GM23338 (cell line): Measurements from ENCODE around the gene NEXMIF.

Source experiments
- CREB1 ChIP-seq: fragments of 250-450 bp; sonication (Bioruptor Pico); IDR thresholded peaks from 2 replicates; pipeline ENCODE4 v1.5.0; 2020; ENCODE audit warnings: low read depth, mild to moderate bottlenecking, moderate library complexity
- CTCF ChIP-seq, 2 experiments: fragments of 200-600 bp in 1 of 2; sonication (generic) in 1 of 2; conservative IDR thresholded peaks; 2 replicates each; pipeline versions ENCODE4 v1.5.1 to v1.6.1; 2016 to 2017; ENCODE audit warnings: antibody characterized with exemption in 2 of 2, low read depth in 2 of 2, mild to moderate bottlenecking in 2 of 2, moderate library complexity in 1 of 2
- EZH2 ChIP-seq: fragments of 200-600 bp; sonication (generic); IDR thresholded peaks from one replicate; pipeline ENCODE4 v1.8.0; 2017; ENCODE audit warnings: antibody characterized with exemption, mild to moderate bottlenecking, low read depth; ENCODE audit not compliant: unreplicated experiment
- EZH2phosphoT487 ChIP-seq: fragments of 200-600 bp; sonication (generic); IDR thresholded peaks from one replicate; pipeline ENCODE4 v1.8.1; 2018; ENCODE audit warnings: antibody characterized with exemption; ENCODE audit not compliant: unreplicated experiment
- JUNB ChIP-seq: IDR thresholded peaks from one replicate; pipeline ENCODE4 v1.6.1; 2016; ENCODE audit warnings: antibody characterized with exemption; ENCODE audit not compliant: unreplicated experiment
- NANOG ChIP-seq: IDR thresholded peaks from 2 replicates; pipeline ENCODE4 v1.6.1; 2016; ENCODE audit warnings: antibody characterized with exemption, borderline replicate concordance
- POLR2AphosphoS5 ChIP-seq: IDR thresholded peaks from 2 replicates; pipeline ENCODE4 v1.6.1; 2016; ENCODE audit warnings: antibody characterized with exemption, low read depth
- REST ChIP-seq: IDR thresholded peaks from one replicate; pipeline ENCODE4 v1.6.1; 2018; ENCODE audit warnings: antibody characterized with exemption; ENCODE audit not compliant: unreplicated experiment
- STAT1 ChIP-seq: IDR thresholded peaks from one replicate; pipeline ENCODE4 v1.6.1; 2016; ENCODE audit warnings: antibody characterized with exemption; ENCODE audit not compliant: unreplicated experiment
- ZNF114 ChIP-seq: fragments of 250-450 bp; sonication (Bioruptor Pico); IDR thresholded peaks from 2 replicates; pipeline ENCODE4 v1.5.0; 2020; ENCODE audit warnings: mild to moderate bottlenecking, moderate library complexity
- ZNF331 ChIP-seq: fragments of 250-450 bp; sonication (Bioruptor Pico); IDR thresholded peaks from 2 replicates; pipeline ENCODE4 v1.5.0; 2020; ENCODE audit warnings: low read depth, mild to moderate bottlenecking, moderate library complexity
- ZNF462 ChIP-seq: fragments of 250-450 bp; sonication (Bioruptor Pico); IDR thresholded peaks from 2 replicates; pipeline ENCODE4 v1.5.0; 2020; ENCODE audit warnings: mild to moderate bottlenecking, moderate library complexity
- TF ChIP-seq, protein P1 (sequence below): IDR thresholded peaks from 2 replicates; pipeline ENCODE4 v1.6.1; 2016; ENCODE audit warnings: antibody characterized with exemption

DNA sequence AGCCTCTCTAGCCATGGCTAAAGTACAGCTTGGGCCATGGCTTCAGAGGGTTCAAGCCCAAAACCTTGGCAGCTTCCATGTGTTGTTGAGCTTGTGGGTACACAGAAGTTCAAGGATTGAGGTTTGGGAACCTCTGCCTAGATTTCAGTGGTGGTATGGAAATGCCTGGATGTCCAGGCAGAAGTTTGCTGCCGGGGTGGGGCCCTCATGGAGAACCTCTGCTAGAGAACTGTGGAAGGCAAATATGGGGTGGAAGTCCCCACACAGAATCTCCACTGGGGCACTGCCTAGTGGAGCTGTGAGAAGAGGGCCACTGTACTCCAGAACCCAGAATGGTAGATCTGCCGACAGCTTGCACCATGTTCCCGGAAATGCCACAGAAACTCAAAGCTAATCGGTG lies 59.5 kb downstream of the NEXMIF start:
- TF ChIP-seq CTCF (conservative IDR thresholded peaks at IDR 0.05; ENCODE audit: low read depth in 2 of 2) (no peak), CREB1 (CRISPR knock-in tag) (no peak), REST (no peak), EZH2 (no peak), JUNB (no peak), POLR2AphosphoS5 (no peak), EZH2phosphoT487 (no peak), STAT1 (no peak), ZNF114 (no peak), ZNF462 (CRISPR knock-in tag) (no peak), ZNF331 (no peak), NANOG (no peak)
- TF ChIP-seq, protein P1, sequence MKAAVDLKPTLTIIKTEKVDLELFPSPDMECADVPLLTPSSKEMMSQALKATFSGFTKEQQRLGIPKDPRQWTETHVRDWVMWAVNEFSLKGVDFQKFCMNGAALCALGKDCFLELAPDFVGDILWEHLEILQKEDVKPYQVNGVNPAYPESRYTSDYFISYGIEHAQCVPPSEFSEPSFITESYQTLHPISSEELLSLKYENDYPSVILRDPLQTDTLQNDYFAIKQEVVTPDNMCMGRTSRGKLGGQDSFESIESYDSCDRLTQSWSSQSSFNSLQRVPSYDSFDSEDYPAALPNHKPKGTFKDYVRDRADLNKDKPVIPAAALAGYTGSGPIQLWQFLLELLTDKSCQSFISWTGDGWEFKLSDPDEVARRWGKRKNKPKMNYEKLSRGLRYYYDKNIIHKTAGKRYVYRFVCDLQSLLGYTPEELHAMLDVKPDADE = no peak
